Lung microvascular endothelial cell (primary cell): ENCODE data around the gene HSPA9. TPM values are rescaled to one million over a fixed set of nuclear protein-coding genes. Genes with fewer than 3 reads are reported as not detected.
A peak's percentile ranks its signal among the peaks of the same experiment; 100 is the strongest.

Experiments
- DNase-seq, 2 donors: peaks; one replicate each; pipeline versions ENCODE4 v3.0.0 to v3.0.0-alpha.2; 2010; ENCODE audit warnings: low read depth in 2 of 2
- total RNA-seq: library from RNA; depleted of rRNA; stranded (reverse); fragments of >200 nt; gene quantifications from 2 replicates; pipeline ENCODE4 v1.2.1, GENCODE V29; 2014

HSPA9 gene
- total RNA-seq, 1 donor from 2014 or later = 187 TPM

DNA sequence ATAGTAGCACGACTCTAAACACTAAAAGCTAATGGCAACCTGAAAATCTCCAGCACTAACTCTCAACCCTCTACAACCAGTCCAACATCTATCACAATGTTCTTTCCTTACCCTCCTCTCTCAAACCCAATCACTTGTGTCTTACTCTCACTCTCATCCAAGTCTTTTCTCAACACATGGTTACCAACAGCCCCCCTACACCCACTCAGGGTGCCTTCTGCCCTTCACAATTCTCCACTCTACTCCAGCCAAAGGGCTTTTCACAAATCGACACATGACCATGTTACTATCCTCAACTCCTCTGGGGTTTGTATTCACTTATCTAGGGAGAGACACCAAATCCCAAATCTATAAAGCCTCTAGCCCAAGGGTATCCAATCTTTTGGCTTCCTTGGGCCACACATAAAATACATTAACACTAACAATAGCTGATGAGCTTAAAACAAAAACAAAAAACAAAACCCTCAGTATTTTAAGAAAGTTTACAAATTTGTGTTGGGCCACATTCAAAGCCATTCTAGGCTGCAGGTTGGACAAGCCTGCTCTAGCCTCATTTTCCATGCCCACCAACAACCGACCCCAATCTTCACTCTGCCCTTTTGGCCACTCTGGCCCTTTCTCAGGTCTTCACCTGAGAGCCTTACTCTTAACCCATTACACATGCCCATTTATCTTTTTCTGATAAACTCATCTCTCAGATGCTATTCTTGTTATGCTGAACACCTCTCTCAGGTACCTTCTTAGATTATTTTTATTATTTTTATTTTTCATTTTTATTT, 11.7 kb downstream of the HSPA9 start:
- no peak for DNase-seq

DNA sequence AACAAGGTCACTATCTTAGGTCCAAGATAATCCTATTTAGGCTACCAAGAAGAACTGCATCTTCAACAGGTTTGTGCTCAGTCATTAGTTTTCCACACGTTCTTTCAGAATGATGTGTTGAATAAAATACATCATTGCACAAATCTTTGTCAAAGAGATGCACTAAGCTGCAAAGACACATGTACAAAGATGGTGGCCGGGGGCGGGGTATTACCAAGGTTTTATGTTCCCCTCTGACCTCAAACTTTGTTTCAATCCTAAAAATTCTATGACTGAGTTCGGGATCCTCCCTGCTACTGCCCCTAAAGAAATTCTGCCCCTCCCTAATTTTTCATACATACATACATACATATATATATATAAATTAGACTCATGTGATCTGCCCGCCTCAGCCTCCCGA, 14.2 kb downstream of the HSPA9 start:
- no peak for DNase-seq

- no peak for DNase-seq
These were observed 15.3 kb downstream of the HSPA9 start for GRCh38 chr5:138559937-138560336.

DNA sequence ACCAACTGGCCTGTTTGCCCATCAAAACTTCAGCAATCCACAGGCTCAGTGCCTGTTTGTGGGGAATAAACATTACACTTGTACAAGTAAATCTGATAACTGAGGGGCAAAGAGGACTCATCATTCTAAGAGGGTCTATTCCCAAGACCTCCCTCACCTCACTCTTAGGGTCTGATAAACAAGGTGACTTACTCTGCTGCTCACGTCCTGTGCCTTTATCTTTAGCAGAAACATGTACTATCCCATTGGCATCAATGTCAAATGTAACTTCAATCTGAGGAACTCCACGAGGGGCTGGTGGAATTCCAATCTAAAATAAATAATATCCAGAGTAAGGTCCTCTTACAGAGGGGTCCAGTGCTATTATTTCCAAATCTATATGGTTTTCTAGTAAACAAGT, 17.5 kb downstream of the HSPA9 start:
- DNase-seq = no peak

DNA sequence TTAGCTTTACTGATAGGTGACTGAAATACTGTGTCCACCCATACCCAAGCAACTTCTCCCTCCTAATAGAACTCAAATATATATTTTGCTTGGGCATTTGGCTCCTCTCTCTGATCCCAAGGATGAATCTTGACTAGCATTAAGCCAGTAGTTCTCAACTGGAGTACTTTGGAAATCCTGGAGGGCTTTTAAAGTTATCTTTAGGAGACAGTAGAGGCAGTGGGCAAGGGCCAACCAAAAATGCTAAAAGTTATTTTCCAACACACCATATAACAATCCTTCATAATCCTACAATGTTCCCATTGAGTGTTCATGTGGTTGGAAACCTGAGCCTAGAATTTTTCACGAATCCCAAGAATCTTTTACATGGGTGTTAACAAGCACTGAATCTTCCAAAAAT, 21.1 kb downstream of the HSPA9 start:
- no peak for DNase-seq

DNA sequence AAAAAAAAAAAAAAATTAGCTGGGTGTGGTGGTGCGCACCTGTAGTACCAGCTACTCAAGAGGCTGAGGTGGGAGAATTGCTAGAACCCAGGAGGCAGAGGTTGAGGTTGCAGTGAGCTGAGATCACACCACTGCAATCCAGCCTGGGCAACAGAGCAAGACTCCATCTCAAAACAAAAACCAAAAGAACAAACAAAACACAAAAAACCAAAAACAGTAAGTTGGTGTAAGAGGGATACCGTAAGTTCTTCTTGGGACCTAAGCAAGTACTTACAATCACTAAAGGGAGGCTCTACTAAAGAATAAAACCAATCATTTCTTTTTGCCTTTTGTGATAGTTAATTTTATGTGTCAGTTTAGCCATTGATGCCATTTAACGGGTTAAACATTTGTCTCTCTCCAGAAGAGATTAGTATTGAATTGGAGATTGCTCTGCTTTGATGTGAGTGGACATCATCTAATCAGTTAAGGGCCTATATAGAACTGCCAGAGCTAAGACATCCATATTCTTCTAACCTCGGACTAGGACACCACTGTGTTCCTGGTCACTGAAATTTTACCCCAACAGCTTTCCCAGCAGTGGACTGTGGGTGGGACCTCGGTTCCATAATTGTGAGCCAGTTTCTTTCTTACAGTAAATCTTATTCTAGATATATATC, 21.6 kb downstream of the HSPA9 start:
- no peak for DNase-seq

- DNase-seq = no peak
These were observed 22.5 kb downstream of the HSPA9 start for GRCh38 chr5:138552657-138553056.

DNA sequence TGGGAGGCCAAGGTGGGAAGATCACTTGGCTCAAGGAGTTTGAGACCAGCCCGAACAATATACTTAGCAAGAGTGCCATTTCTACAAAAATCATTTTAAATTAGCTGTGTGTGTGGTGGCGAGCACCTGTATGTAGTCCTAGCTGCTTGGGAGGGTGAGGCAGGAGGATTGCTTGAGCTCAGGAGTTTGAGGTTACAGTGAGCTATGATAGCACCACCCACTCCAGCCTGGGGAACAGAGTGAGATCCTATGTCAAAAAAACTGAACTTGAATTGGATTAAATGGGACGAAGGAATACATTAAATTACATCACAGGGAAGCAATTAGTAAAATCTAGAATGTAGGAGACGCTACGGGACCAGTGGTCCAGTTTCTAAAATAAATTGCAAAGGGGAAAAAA, 25.8 kb downstream of the HSPA9 start:
- DNase-seq = no peak

DNA sequence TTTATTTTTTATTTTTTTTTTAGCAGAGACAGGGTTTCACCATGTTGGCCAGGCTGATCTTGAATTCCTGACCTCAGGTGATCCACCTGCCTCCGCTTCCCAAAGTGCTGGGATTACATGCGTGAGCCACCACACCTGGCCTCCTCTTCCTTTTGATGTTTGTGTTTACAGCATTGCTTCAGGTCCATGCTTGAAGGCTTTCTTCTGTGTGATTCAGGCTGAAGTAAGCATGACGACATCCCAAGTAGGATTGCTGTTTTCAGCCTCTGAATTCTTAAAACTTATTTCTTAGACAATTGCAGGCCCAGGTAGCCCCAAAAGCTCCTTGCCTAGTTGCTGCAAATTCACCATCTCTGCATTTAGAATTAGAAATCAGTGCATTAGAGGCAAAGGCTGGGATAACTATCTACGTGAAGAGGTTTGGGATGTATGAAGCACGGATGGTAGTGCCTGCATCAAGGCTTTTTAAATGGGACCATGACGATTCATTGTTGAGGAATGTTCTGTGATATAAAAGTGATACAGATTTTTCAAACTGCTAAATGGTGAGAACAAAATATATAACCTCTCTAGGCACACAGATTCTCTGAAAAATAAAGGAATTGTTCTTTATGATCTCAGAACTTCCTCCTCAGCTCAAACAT, 29.2 kb downstream of the HSPA9 start:
- no peak for DNase-seq

DNA sequence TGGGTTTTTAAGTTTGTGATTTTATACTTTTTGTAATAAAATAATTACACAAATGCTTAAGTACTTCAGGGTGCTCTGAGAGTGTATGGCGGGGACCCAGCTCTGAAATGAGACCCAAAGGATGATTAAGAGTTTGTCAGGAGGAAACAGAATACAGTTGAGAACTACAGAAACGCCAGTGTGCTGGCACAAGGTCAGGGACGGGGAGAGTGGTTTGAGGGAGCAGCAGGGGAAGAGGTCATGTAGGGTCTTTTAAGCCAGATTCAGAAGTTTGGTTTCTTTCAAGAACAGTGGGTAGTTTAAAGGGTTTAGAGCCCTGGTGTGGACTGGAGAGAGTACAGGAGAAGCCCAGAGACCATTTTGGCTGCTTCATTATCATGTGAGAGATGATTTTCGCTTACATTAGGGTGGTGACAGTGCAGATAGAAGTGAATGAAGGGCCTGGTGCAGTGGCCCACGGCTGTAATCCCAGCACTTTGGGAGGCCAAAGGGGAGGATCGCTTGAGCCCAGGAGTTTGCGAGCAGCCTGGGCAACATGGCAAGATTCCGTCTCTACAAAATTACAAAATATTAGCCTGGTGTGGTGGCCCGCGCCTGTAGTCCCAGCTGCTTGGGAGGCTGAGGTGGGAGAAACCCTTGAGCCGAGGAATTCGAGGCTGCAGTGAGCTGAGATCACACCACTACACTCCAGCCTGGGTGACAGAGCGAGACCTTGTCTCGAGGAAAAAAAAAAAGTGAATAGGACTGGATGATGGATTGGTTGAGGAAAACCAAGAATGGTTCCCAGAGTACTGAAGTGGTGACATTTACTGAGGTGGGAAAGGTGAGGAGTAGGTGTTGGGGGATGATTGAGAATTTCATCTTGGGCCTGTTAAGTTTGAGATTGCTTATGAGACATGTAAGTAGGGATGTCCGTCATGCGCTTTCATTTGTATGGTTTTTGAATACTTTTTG, 30.7 kb downstream of the HSPA9 start:
- peak; percentile 14 to 49 for DNase-seq

- DNase-seq = no peak
These were observed 31.5 kb downstream of the HSPA9 start for GRCh38 chr5:138543730-138544104.

DNA sequence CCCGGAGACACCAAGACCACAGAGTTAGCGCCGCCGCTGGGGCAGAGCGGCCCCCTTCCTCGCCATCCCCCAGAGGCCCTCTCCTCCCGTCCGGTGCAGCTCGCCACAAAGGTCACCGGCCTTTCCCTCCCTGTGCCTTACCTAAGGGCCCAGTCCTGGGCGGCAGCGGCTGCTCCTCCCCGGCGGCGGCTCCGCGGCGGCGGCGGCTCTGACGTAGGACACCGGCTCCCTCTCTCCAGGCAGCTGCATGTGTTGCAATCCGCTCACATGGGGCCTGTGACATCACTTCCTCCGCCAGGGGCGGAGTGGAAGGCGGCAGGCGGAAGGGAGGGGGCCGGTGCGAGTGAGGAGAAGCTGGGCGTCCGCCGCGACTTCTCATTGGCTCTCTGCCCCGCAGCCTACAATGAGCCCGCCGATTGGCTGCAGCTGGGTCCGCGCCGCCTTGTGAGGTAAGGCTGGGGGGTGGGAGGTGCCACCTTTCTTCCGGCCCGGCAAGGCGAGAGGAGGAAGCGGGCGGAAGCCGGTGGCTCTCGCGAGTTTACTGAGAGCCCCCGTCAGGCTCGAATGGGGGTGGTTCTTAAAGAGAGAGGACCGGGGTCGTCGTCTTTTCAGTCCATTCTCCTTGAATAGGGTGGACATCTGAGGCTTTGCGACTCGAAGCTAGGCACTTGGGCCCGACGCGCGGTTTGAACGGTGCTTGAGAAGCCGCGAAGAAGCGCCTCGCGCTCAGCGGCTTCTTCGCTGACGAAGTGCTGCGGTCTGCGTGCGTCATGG, 32.1 kb downstream of the HSPA9 start, which contains the start of gene ETF1:
Gene ETF1 (minus strand): TSS at position 281 of the 774 bp plus-strand sequence. CDS start 318 bp downstream, outside the sequence.
- peak; percentile 100 for DNase-seq

- DNase-seq = peak; percentile 24 to 33
These were observed 32.8 kb downstream of the HSPA9 start for GRCh38 chr5:138542180-138542955.

- DNase-seq = no peak
These were observed 33.6 kb downstream of the HSPA9 start for GRCh38 chr5:138541511-138542179.

- DNase-seq = no peak
These were observed 35.4 kb downstream of the HSPA9 start for GRCh38 chr5:138539791-138540190.

- DNase-seq = no peak
These were observed 36.1 kb downstream of the HSPA9 start for GRCh38 chr5:138538943-138539627.

DNA sequence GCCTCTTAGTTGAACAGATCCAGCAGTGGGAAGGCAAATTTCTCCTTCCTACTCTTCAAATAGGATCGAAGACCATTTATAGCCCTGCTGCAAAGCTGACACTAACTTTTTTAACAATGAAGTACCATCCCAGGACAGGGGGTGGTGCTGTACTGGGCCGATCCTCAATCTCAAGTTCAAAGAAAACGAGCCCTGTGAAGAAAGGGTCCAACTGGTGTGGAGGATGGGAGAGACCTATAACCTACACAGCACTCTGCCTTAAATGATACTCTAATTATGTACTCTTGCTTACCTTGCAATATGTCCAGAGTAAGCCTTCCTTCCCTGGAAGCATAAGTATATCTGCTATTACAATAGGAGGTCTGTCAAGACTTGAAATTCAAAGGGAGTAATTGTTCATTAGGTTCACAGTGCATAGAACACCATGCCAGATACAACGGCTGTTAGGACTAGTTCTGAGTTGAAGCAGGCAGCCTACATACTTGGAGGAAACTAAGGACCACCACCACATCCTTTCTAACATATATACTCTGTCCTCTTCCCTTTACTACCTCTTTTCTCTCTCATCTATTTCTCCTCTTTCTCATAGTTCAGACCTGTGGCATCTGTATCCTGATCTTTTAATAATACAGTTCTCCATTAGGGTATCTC, 38.4 kb downstream of the HSPA9 start:
- peak; percentile 16 to 18 for DNase-seq

GRCh38 chr5:138536215-138536614, 39.0 kb downstream of the HSPA9 start:
- DNase-seq = no peak
